Karpas-422 (cell line): ENCODE data around the gene HSD3B2. TPM values are rescaled to one million over a fixed set of nuclear protein-coding genes. Genes with fewer than 3 reads are reported as not detected.

Experiments used
- DNase-seq: peaks from one replicate; pipeline ENCODE4 v3.0.0-alpha.2; 2015
- H2AFZ ChIP-seq: fragments of 200-600 bp; sonication (generic); 2 replicates; pipeline ENCODE4 v1.6.1; 2014; ENCODE audit warnings: antibody characterized with exemption, low read length, mixed read lengths
- H3K27ac ChIP-seq: fragments of 200-600 bp; sonication (generic); 2 replicates; pipeline ENCODE4 v1.5.1; 2014; ENCODE audit warnings: mild to moderate bottlenecking, low read length, moderate library complexity
- H3K27me3 ChIP-seq: fragments of 200-600 bp; sonication (generic); 2 replicates; pipeline ENCODE4 v1.6.1; 2014; ENCODE audit warnings: low read length, mixed read lengths
- H3K36me3 ChIP-seq: fragments of 200-600 bp; sonication (generic); 2 replicates; pipeline ENCODE4 v1.6.1; 2014; ENCODE audit warnings: low read length, mixed read lengths; ENCODE audit not compliant: insufficient read depth
- H3K4me1 ChIP-seq: fragments of 200-600 bp; sonication (generic); 2 replicates; pipeline ENCODE4 v1.6.1; 2014; ENCODE audit warnings: mild to moderate bottlenecking, low read length, mixed read lengths
- H3K4me2 ChIP-seq: fragments of 200-600 bp; sonication (generic); 2 replicates; pipeline ENCODE4 v1.6.1; 2014; ENCODE audit warnings: low read length, low read depth, mild to moderate bottlenecking; ENCODE audit not compliant: poor library complexity, severe bottlenecking
- H3K4me3 ChIP-seq: fragments of 200-600 bp; sonication (generic); 2 replicates; pipeline ENCODE4 v1.5.1; 2014; ENCODE audit warnings: mild to moderate bottlenecking, antibody characterized with exemption, low read length, mixed read lengths
- H3K79me2 ChIP-seq: fragments of 200-600 bp; sonication (generic); 2 replicates; pipeline ENCODE4 v1.6.1; 2014; ENCODE audit warnings: mild to moderate bottlenecking, low read length, mixed read lengths
- H3K9ac ChIP-seq: fragments of 200-600 bp; sonication (generic); 2 replicates; pipeline ENCODE4 v1.6.0; 2014; ENCODE audit warnings: low read length
- H3K9me2 ChIP-seq: fragments of 200-600 bp; sonication (generic), shearing (Covaris generic); replicated peaks from 2 replicates; pipeline ENCODE4 v1.6.0; 2014; ENCODE audit warnings: mild to moderate bottlenecking, low read length, moderate library complexity; ENCODE audit not compliant: insufficient read depth
- H3K9me3 ChIP-seq: fragments of 300-700, 200-600 bp; sonication (generic); 2 replicates; pipeline ENCODE4 v1.6.1; 2014; ENCODE audit warnings: low read length, mixed read lengths
- H4K20me1 ChIP-seq: fragments of 200-600 bp; sonication (generic); 2 replicates; pipeline ENCODE4 v1.6.1; 2014; ENCODE audit warnings: mild to moderate bottlenecking, antibody characterized with exemption, low read length, low read depth; ENCODE audit not compliant: insufficient read depth
- total RNA-seq: library from RNA; depleted of rRNA; stranded (reverse); fragments of >200 nt; shearing (Covaris generic); gene quantifications from 2 replicates; pipeline ENCODE4 v1.2.3, GENCODE V29; 2014; ENCODE audit warnings: low replicate concordance

Gene HSD3B2
- total RNA-seq, 1 experiment from 2014 or later: not detected

DNA sequence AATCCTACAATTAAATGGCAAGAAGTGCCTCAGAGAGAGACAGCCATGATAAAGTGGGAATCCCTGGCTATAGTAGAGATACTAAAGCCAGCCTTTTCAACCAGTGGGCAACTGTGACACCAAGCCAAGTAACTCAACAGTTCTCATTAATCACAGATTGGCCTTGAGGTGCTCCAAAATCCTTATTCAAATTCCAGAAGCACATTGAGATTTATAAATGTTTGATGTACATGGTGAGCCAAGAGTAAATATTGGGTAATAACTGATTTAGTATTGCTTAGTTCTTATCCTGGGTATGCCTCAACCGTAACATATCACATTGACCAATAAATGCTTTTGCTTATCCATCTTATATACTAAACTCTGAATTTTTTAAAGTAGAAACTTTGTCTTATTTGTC lies 29.3 kb upstream of the HSD3B2 start:
- H3K9ac ChIP-seq: no peak overlapping the region
- no peaks in the 10 kb centered on the region for H3K79me2 ChIP-seq
- no peaks in the 10 kb centered on the region for H3K27me3 ChIP-seq
- no peak overlapping the region for H2AFZ ChIP-seq
- H3K4me2 ChIP-seq: no peak overlapping the region
- no peaks in the 10 kb centered on the region for H4K20me1 ChIP-seq
- H3K9me3 ChIP-seq: no peaks in the 10 kb centered on the region
- DNase-seq: no peak
- H3K4me3 ChIP-seq: no peak overlapping the region
- no peaks in the 10 kb centered on the region for H3K9me2 ChIP-seq
- no peaks in the 10 kb centered on the region for H3K36me3 ChIP-seq
- no peaks in the 10 kb centered on the region for H3K4me1 ChIP-seq
- no peak overlapping the region for H3K27ac ChIP-seq

DNA sequence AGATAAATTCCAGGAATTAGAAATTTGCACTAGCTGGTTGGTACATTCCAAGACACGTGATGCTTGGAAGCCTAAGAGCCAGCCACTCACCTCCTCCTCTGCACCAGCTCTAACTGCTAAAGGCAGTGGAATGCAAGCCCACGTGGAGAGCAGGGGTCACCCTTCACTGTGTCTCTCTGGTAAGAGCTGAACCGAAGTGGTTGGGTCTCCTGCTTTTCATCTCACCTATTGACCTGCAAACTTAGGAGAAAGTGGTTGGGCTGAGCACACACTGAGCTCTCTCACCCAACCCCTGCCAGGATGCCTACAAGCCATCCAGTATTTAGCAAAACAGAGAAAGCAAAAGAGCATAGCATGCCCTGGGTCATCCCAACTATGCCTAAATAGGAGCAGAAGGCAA lies 27.1 kb upstream of the HSD3B2 start:
- Histone ChIP-seq H3K4me3 (no peak overlapping the region), H3K36me3 (no peaks in the 10 kb centered on the region), H3K4me1 (no peaks in the 10 kb centered on the region), H3K79me2 (no peaks in the 10 kb centered on the region), H3K9me3 (no peaks in the 10 kb centered on the region), H3K27ac (no peak overlapping the region), H3K4me2 (no peak overlapping the region), H3K27me3 (no peaks in the 10 kb centered on the region), H3K9ac (no peak overlapping the region), H3K9me2 (no peaks in the 10 kb centered on the region), H4K20me1 (no peaks in the 10 kb centered on the region), H2AFZ (no peak overlapping the region)
- no peak for DNase-seq

DNA sequence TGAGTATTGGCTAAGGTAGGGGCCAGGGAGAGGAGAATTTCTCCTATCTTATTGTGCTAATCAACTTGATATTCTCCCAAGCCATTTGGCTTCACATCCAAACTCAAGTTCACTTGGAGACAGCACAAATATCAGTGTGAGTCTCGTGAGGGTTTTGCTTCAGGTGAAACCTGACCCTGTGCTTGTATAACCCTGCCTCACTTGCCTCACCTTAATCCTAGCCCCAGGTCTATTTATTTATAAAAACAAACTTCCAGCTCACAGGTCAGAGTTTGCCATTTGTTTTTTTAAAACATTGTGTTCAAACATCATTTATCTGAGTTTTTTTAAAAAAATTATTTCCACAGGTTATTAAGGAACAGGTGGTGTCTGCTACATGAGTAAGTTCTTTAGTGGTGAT lies 26.5 kb upstream of the HSD3B2 start:
- Histone ChIP-seq H4K20me1 (no peaks in the 10 kb centered on the region), H3K4me3 (no peak overlapping the region), H3K4me1 (no peaks in the 10 kb centered on the region), H3K4me2 (no peak overlapping the region), H3K27ac (no peak overlapping the region), H3K9me3 (no peaks in the 10 kb centered on the region), H3K9me2 (no peaks in the 10 kb centered on the region), H2AFZ (no peak overlapping the region), H3K36me3 (no peaks in the 10 kb centered on the region), H3K79me2 (no peaks in the 10 kb centered on the region), H3K9ac (no peak overlapping the region), H3K27me3 (no peaks in the 10 kb centered on the region)
- no peak for DNase-seq

- no peak for DNase-seq
- Histone ChIP-seq H2AFZ (no peak overlapping the region), H3K9me2 (no peaks in the 10 kb centered on the region), H3K4me1 (no peaks in the 10 kb centered on the region), H3K9me3 (no peaks in the 10 kb centered on the region), H3K27ac (no peak overlapping the region), H3K36me3 (no peaks in the 10 kb centered on the region), H3K9ac (no peak overlapping the region), H3K79me2 (no peaks in the 10 kb centered on the region), H4K20me1 (no peaks in the 10 kb centered on the region), H3K4me2 (no peak overlapping the region), H3K27me3 (no peaks in the 10 kb centered on the region), H3K4me3 (no peak overlapping the region)
Measured at GRCh38 chr1:119390526-119390925, 24.4 kb upstream of the HSD3B2 start.

- Histone ChIP-seq H3K4me1 (no peaks in the 10 kb centered on the region), H3K27me3 (no peaks in the 10 kb centered on the region), H3K4me3 (no peak overlapping the region), H3K9me3 (no peaks in the 10 kb centered on the region), H3K9ac (no peak overlapping the region), H3K9me2 (no peaks in the 10 kb centered on the region), H2AFZ (no peak overlapping the region), H4K20me1 (no peaks in the 10 kb centered on the region), H3K4me2 (no peak overlapping the region), H3K27ac (no peak overlapping the region), H3K79me2 (no peaks in the 10 kb centered on the region), H3K36me3 (no peaks in the 10 kb centered on the region)
- DNase-seq: no peak
Measured at GRCh38 chr1:119391749-119392148, 23.2 kb upstream of the HSD3B2 start.

DNA sequence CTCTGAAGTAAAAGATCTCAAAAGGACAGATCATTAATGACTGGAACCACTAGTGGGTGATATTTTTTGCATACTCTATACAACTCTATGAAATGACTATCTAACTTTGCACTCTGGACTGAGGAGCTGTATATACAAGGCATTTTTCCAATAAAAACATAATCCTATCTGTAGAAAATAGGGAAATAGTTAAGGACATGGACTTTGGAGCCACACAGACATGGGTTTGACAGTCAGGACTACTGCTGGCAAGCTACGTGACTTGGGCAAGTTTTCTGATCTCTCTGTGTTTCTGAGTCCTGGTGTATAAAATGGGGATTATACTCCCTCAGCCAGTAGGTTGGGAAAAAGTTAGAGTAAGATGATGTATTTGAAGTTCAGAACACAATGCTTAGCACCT lies 20.9 kb upstream of the HSD3B2 start:
- no peaks in the 10 kb centered on the region for H3K79me2 ChIP-seq
- H3K4me1 ChIP-seq: no peaks in the 10 kb centered on the region
- H3K9me2 ChIP-seq: no peaks in the 10 kb centered on the region
- no peaks in the 10 kb centered on the region for H3K36me3 ChIP-seq
- H3K9ac ChIP-seq: no peak overlapping the region
- H4K20me1 ChIP-seq: no peaks in the 10 kb centered on the region
- H3K4me2 ChIP-seq: no peak overlapping the region
- no peak overlapping the region for H2AFZ ChIP-seq
- no peak for DNase-seq
- H3K27ac ChIP-seq: no peak overlapping the region
- no peaks in the 10 kb centered on the region for H3K27me3 ChIP-seq
- H3K9me3 ChIP-seq: no peaks in the 10 kb centered on the region
- no peak overlapping the region for H3K4me3 ChIP-seq

- no peak overlapping the region for H3K27ac ChIP-seq
- H3K36me3 ChIP-seq: no peaks in the 10 kb centered on the region
- H3K9me3 ChIP-seq: no peaks in the 10 kb centered on the region
- no peaks in the 10 kb centered on the region for H3K4me1 ChIP-seq
- DNase-seq: no peak
- H2AFZ ChIP-seq: no peak overlapping the region
- H3K9me2 ChIP-seq: no peaks in the 10 kb centered on the region
- no peaks in the 10 kb centered on the region for H3K79me2 ChIP-seq
- no peaks in the 10 kb centered on the region for H3K27me3 ChIP-seq
- no peaks in the 10 kb centered on the region for H4K20me1 ChIP-seq
- H3K4me2 ChIP-seq: no peak overlapping the region
- no peak overlapping the region for H3K4me3 ChIP-seq
- no peak overlapping the region for H3K9ac ChIP-seq
Measured at GRCh38 chr1:119396982-119397381, 18.0 kb upstream of the HSD3B2 start.

DNA sequence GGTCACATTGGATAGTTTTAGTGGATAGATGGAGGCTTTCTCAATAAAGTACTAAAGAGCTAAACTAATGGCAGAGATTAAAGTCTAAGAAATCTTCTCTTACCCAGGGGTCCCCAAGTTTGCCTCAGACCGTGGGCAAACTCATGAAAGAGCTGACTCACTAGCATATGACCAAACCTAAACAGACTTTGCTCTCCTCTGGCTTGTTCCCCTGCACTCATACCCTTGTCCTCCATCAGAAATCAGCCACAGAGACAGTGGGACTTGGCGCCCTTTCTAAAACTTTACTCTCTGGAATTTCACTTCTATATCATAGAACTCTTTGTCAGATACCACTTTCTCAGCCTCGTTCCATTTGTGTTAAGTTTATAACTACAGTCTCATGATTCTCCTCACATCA lies 17.0 kb upstream of the HSD3B2 start:
- H3K9me2 ChIP-seq: no peaks in the 10 kb centered on the region
- H3K27ac ChIP-seq: no peak overlapping the region
- no peaks in the 10 kb centered on the region for H4K20me1 ChIP-seq
- H3K9me3 ChIP-seq: no peaks in the 10 kb centered on the region
- no peaks in the 10 kb centered on the region for H3K27me3 ChIP-seq
- H3K36me3 ChIP-seq: no peaks in the 10 kb centered on the region
- H3K9ac ChIP-seq: no peak overlapping the region
- H2AFZ ChIP-seq: no peak overlapping the region
- H3K4me1 ChIP-seq: no peaks in the 10 kb centered on the region
- no peak for DNase-seq
- H3K4me2 ChIP-seq: no peak overlapping the region
- no peak overlapping the region for H3K4me3 ChIP-seq
- H3K79me2 ChIP-seq: no peaks in the 10 kb centered on the region

DNA sequence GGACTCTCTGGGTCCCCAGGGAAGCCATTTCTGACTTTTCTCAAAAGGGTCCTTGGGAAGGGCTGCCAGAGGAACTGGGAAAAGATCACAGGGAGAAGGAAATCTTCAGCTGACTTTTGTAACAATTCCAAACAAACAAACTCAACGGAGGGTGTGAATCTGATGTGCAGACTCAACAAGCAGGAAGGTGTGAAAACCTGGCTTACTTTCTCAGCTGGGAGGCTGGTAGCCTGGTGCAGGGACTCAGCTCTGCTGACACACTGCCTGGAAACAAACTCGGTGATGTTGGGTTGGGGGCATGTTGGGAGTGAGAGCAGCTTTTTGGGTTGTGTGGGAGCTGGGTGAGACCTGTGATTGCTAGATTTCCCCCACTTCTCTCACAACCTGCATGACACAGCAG lies 10.2 kb upstream of the HSD3B2 start:
- H3K9me3 ChIP-seq: no peaks in the 10 kb centered on the region
- H3K27ac ChIP-seq: no peak overlapping the region
- H3K79me2 ChIP-seq: no peaks in the 10 kb centered on the region
- H3K4me3 ChIP-seq: no peak overlapping the region
- no peaks in the 10 kb centered on the region for H3K4me1 ChIP-seq
- no peak overlapping the region for H2AFZ ChIP-seq
- H3K9me2 ChIP-seq: no peaks in the 10 kb centered on the region
- DNase-seq: no peak
- H3K9ac ChIP-seq: no peak overlapping the region
- H3K27me3 ChIP-seq: no peaks in the 10 kb centered on the region
- no peaks in the 10 kb centered on the region for H4K20me1 ChIP-seq
- H3K4me2 ChIP-seq: no peak overlapping the region
- H3K36me3 ChIP-seq: no peaks in the 10 kb centered on the region
